HG03175 (cell line): ENCODE results near the gene TNXB.
"Not testable (repeated sequence)": the region's sequence is repeated elsewhere in the genome, so short reads cannot be mapped to it uniquely, and the experiment has no call there.

Experiments used
- ATAC-seq: cut with Tn5 transposase; IDR thresholded peaks from one replicate; pipeline ENCODE4 v1.9.1; 2021; ENCODE audit warnings: mild to moderate bottlenecking, moderate library complexity; ENCODE audit not compliant: unreplicated experiment

The TNXB gene

GRCh38 chr6:32005991-32006529 is 103.1 kb downstream of the TNXB start:
- not testable (repeated sequence) for ATAC-seq

GRCh38 chr6:32005538-32005880 is 103.6 kb downstream of the TNXB start:
- not testable (repeated sequence) for ATAC-seq

GRCh38 chr6:32004864-32005537 is 104.1 kb downstream of the TNXB start:
- ATAC-seq = not testable (repeated sequence)

- not testable (repeated sequence) for ATAC-seq
These were observed 104.7 kb downstream of the TNXB start for GRCh38 chr6:32004393-32004792.

- not testable (repeated sequence) for ATAC-seq
These were observed 105.8 kb downstream of the TNXB start for GRCh38 chr6:32003301-32003700.

- not testable (repeated sequence) for ATAC-seq
These were observed 106.4 kb downstream of the TNXB start for GRCh38 chr6:32002546-32003268.

- not testable (repeated sequence) for ATAC-seq
These were observed 112.8 kb downstream of the TNXB start for GRCh38 chr6:31996385-31996784.

- not testable (repeated sequence) for ATAC-seq
These were observed 114.7 kb downstream of the TNXB start for GRCh38 chr6:31994421-31994820.
